WTC11 (cell line): ENCODE measurements around the gene ARL4D. TPM values are rescaled to one million over a fixed set of nuclear protein-coding genes. Genes with fewer than 3 reads are reported as not detected.

Experiments
- ATAC-seq: fragments of 200-7000 bp; cut with Tn5 transposase; 2 replicates; pipeline ENCODE4 v1.10.0; 2021; ENCODE audit warnings: mild to moderate bottlenecking, moderate library complexity
- CTCF ChIA-PET: fragments of 300-600 bp; sonication (Branson Sonifier 250); formaldehyde crosslinking; loops from one replicate; lab custom pipeline; 2021; ENCODE audit warnings: antibody characterized with exemption; lab: Charles Lee
- POLR2A ChIA-PET: fragments of 350-600 bp; sonication (Branson Sonifier 250); formaldehyde crosslinking; loops from one replicate; lab custom pipeline; 2021; ENCODE audit warnings: antibody characterized with exemption; lab: Charles Lee
- DNase-seq: peaks from one replicate; pipeline ENCODE4 v3.0.0; 2021; ENCODE audit warnings: low spot score
- H3K27ac Mint-ChIP-seq: 2 replicates; pipeline ENCODE4 v1.8.0; 2021; ENCODE audit warnings: mixed read lengths
- H3K27me3 Mint-ChIP-seq: 2 replicates; pipeline ENCODE4 v1.8.0; 2021; ENCODE audit warnings: low read depth, mild to moderate bottlenecking, moderate library complexity, mixed read lengths
- H3K36me3 Mint-ChIP-seq: 2 replicates; pipeline ENCODE4 v1.8.0; 2021; ENCODE audit warnings: mixed read lengths
- H3K4me1 Mint-ChIP-seq: 2 replicates; pipeline ENCODE4 v1.8.0; 2022; ENCODE audit warnings: mixed read lengths
- H3K4me3 Mint-ChIP-seq: 2 replicates; pipeline ENCODE4 v1.8.0; 2021; ENCODE audit warnings: mild to moderate bottlenecking, moderate library complexity, mixed read lengths
- H3K9me3 Mint-ChIP-seq: 2 replicates; pipeline ENCODE4 v1.8.0; 2021; ENCODE audit warnings: mixed read lengths
- AFF4 ChIP-seq: sonication (generic); formaldehyde crosslinking; IDR thresholded peaks from 2 replicates; pipeline ENCODE4 v1.8.1; 2023; ENCODE audit warnings: mild to moderate bottlenecking, missing genetic modification reagents, borderline replicate concordance
- ARID4B ChIP-seq: sonication (generic); formaldehyde crosslinking; IDR thresholded peaks from 2 replicates; pipeline ENCODE4 v1.8.0; 2023; ENCODE audit warnings: missing genetic modification reagents, mild to moderate bottlenecking, borderline replicate concordance
- ATF2 ChIP-seq: sonication (generic); formaldehyde crosslinking; IDR thresholded peaks from 2 replicates; pipeline ENCODE4 v1.8.1; 2022; ENCODE audit warnings: low read depth, missing genetic modification reagents, borderline replicate concordance
- CREM ChIP-seq: sonication (generic); formaldehyde crosslinking; IDR thresholded peaks from 2 replicates; pipeline ENCODE4 v1.8.1; 2022; ENCODE audit warnings: mild to moderate bottlenecking, missing genetic modification reagents, moderate library complexity
- E2F4 ChIP-seq: sonication (generic); formaldehyde crosslinking; IDR thresholded peaks from 2 replicates; pipeline ENCODE4 v1.8.1; 2022; ENCODE audit warnings: low read depth, mild to moderate bottlenecking, moderate library complexity, missing genetic modification reagents, borderline replicate concordance
- ELF4 ChIP-seq: sonication (generic); formaldehyde crosslinking; IDR thresholded peaks from 2 replicates; pipeline ENCODE4 v1.8.1; 2022; ENCODE audit warnings: low read depth, mild to moderate bottlenecking, moderate library complexity, missing genetic modification reagents
- ESRRA ChIP-seq: sonication (generic); formaldehyde crosslinking; IDR thresholded peaks from 2 replicates; pipeline ENCODE4 v1.8.1; 2022; ENCODE audit warnings: mild to moderate bottlenecking, missing genetic modification reagents, borderline replicate concordance
- IRF2 ChIP-seq: sonication (generic); formaldehyde crosslinking; IDR thresholded peaks from 2 replicates; pipeline ENCODE4 v1.8.0; 2022; ENCODE audit warnings: low read depth, missing genetic modification reagents, borderline replicate concordance
- NFE2L1 ChIP-seq: sonication (generic); formaldehyde crosslinking; IDR thresholded peaks from 2 replicates; pipeline ENCODE4 v1.8.1; 2023; ENCODE audit warnings: missing genetic modification reagents
- PRRX2 ChIP-seq: fragments of 250-450 bp; sonication (Bioruptor Pico); IDR thresholded peaks from 2 replicates; pipeline ENCODE4 v1.8.0; 2021; ENCODE audit warnings: mild to moderate bottlenecking
- USF2 ChIP-seq: sonication (generic); formaldehyde crosslinking; IDR thresholded peaks from 2 replicates; pipeline ENCODE4 v1.8.1; 2023; ENCODE audit warnings: mild to moderate bottlenecking, missing genetic modification reagents, moderate library complexity
- ZBTB43 ChIP-seq: sonication (generic); formaldehyde crosslinking; IDR thresholded peaks from 2 replicates; pipeline ENCODE4 v1.8.1; 2023; ENCODE audit warnings: mild to moderate bottlenecking, missing genetic modification reagents
- ZNF263 ChIP-seq: sonication (generic); formaldehyde crosslinking; IDR thresholded peaks from 2 replicates; pipeline ENCODE4 v1.8.1; 2022; ENCODE audit warnings: low read depth, mild to moderate bottlenecking, moderate library complexity, missing genetic modification reagents
- ZNF423 ChIP-seq: fragments of 250-450 bp; sonication (Bioruptor Pico); IDR thresholded peaks from 2 replicates; pipeline ENCODE4 v2.1.2; 2022; ENCODE audit warnings: mild to moderate bottlenecking, moderate library complexity
- total RNA-seq: library from RNA; stranded (reverse); gene quantifications from 3 replicates; pipeline ENCODE4 v1.2.3, GENCODE V29; 2021

The ARL4D gene
- total RNA-seq, 1 experiment from 2014 or later: 11.9 TPM

GRCh38 chr17:43438626-43439025 is 39.8 kb downstream of the ARL4D start (continued):
- TF ChIP-seq ZBTB43 (CRISPR knock-in tag) (no peak), IRF2 (CRISPR knock-in tag) (no peak), NFE2L1 (CRISPR knock-in tag) (no peak), ESRRA (CRISPR knock-in tag) (no peak), ZNF423 (no peak)

GRCh38 chr17:43439041-43439440 is 40.2 kb downstream of the ARL4D start:
- H3K4me3 Mint-ChIP-seq: no peak overlapping the region
- peaks cover 8% of the 10 kb centered on the region for H3K4me1 Mint-ChIP-seq
- no peaks in the 10 kb centered on the region for H3K36me3 Mint-ChIP-seq
- no peaks in the 10 kb centered on the region; the same call in 1 of the 2 replicates for H3K27me3 Mint-ChIP-seq
- H3K9me3 Mint-ChIP-seq: no peaks in the 10 kb centered on the region
- peak overlapping the region; percentile 53 for H3K27ac Mint-ChIP-seq
- no peak for TF ChIP-seq CREM
- TF ChIP-seq ARID4B (CRISPR knock-in tag): no peak
- no peak for TF ChIP-seq PRRX2 (CRISPR knock-in tag)
- TF ChIP-seq ELF4: no peak
- no peak for TF ChIP-seq AFF4 (CRISPR knock-in tag)
- TF ChIP-seq USF2 (CRISPR knock-in tag): no peak
- no peak for TF ChIP-seq ZNF263 (CRISPR knock-in tag)
- DNase-seq (peak; percentile 22), ATAC-seq (peak; percentile 73)
- ChIA-PET POLR2A (no interaction called here), CTCF (interaction anchor here (0.6 to 1.1 kb wide), 3 partner anchors 9 to 45 kb away, joined by 3 to 5 read pairs (median 3); partner anchors contain the start of gene DHX8)

- Mint-ChIP-seq H3K27me3 (no peaks in the 10 kb centered on the region; the same call in 1 of the 2 replicates), H3K9me3 (peaks cover 4% of the 10 kb centered on the region; the same call in 1 of the 2 replicates), H3K4me3 (no peak overlapping the region), H3K36me3 (no peaks in the 10 kb centered on the region), H3K4me1 (peaks cover 12% of the 10 kb centered on the region), H3K27ac (no peak overlapping the region)
- CTCF ChIA-PET: no interaction called here
- ATAC-seq (no peak), DNase-seq (no peak)
- TF ChIP-seq ATF2 (no peak), ZNF423 (no peak), E2F4 (no peak)
- POLR2A ChIA-PET: no interaction called here
Measured at GRCh38 chr17:43442711-43443110, 43.9 kb downstream of the ARL4D start.
